GM12872 (cell line): ENCODE measurements around the gene BANF2.

Experiments used
- TF ChIP-seq, protein P1 (sequence below): IDR thresholded peaks from 3 replicates; pipeline ENCODE4 v1.5.1; 2011; ENCODE audit warnings: low read depth, mild to moderate bottlenecking, low read length, moderate library complexity; ENCODE audit not compliant: insufficient read depth

Gene BANF2

GRCh38 chr20:17771206-17772004 is 71.6 kb downstream of the BANF2 start:
- TF ChIP-seq, protein P1, sequence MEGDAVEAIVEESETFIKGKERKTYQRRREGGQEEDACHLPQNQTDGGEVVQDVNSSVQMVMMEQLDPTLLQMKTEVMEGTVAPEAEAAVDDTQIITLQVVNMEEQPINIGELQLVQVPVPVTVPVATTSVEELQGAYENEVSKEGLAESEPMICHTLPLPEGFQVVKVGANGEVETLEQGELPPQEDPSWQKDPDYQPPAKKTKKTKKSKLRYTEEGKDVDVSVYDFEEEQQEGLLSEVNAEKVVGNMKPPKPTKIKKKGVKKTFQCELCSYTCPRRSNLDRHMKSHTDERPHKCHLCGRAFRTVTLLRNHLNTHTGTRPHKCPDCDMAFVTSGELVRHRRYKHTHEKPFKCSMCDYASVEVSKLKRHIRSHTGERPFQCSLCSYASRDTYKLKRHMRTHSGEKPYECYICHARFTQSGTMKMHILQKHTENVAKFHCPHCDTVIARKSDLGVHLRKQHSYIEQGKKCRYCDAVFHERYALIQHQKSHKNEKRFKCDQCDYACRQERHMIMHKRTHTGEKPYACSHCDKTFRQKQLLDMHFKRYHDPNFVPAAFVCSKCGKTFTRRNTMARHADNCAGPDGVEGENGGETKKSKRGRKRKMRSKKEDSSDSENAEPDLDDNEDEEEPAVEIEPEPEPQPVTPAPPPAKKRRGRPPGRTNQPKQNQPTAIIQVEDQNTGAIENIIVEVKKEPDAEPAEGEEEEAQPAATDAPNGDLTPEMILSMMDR: no peak

- TF ChIP-seq, protein P1: no peak
Measured at GRCh38 chr20:17772005-17772343, 72.2 kb downstream of the BANF2 start.

GRCh38 chr20:17773619-17774018 is 73.9 kb downstream of the BANF2 start:
- TF ChIP-seq, protein P1: no peak

- TF ChIP-seq, protein P1: no peak
Measured at GRCh38 chr20:17775600-17775999, 75.8 kb downstream of the BANF2 start.

GRCh38 chr20:17776551-17776950 is 76.8 kb downstream of the BANF2 start:
- TF ChIP-seq, protein P1: no peak

DNA sequence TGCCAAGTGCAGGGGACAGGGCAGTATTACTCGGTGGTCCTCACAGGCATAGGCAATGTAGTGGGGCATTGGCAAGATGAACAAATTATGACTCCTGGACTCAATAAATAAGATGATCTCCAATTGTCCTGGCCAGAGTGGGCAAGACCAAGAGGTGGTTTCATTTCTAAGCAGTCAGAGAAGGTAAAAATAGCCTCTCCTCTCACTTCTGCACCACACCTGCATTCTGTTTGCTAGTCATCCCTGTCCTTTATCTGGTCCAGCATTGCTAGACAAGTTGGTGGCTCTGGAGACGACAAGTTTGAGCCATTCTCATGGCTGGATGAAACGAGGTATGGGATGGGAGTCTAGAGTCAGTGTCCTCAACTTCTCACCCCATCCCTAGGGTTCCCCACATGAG is 83.0 kb downstream of the BANF2 start:
- TF ChIP-seq, protein P1: no peak

- TF ChIP-seq, protein P1: no peak
Measured at GRCh38 chr20:17783671-17784070, 83.9 kb downstream of the BANF2 start.

- TF ChIP-seq, protein P1: no peak
Measured at GRCh38 chr20:17785007-17785406, 85.2 kb downstream of the BANF2 start.
